ENCODE results near the gene YEATS2.

Gene YEATS2

GRCh38 chr3:183815563-183815940 lies 118.0 kb downstream of the YEATS2 start:
- DNase-seq (ENCODE audit: low read depth), result no peak
- H3K9ac ChIP-seq (ENCODE audit: low read length), result no peak overlapping the region
- H3K4me1 ChIP-seq (ENCODE audit: control insufficient read depth, insufficient read depth, low read length), result no peaks in the 10 kb centered on the region
- H3K9me3 ChIP-seq (ENCODE audit: control insufficient read depth, low read length), result no peaks in the 10 kb centered on the region
- H3K36me3 ChIP-seq (ENCODE audit: control insufficient read depth, insufficient read depth, low read length, severe bottlenecking), result peaks cover 12% of the 10 kb centered on the region
- no peak overlapping the region for H3K4me3 ChIP-seq (ENCODE audit: low read length)
- H3K27me3 ChIP-seq (replicated peaks; ENCODE audit: control insufficient read depth, insufficient read depth, low read length), result no peaks in the 10 kb centered on the region

- peaks cover 7% of the 10 kb centered on the region for H3K36me3 ChIP-seq (ENCODE audit: control insufficient read depth, insufficient read depth, low read length, severe bottlenecking)
- no peak for DNase-seq (ENCODE audit: low read depth)
- no peak overlapping the region for H3K4me3 ChIP-seq (ENCODE audit: low read length)
- no peak overlapping the region for H3K9ac ChIP-seq (ENCODE audit: low read length)
- H3K4me1 ChIP-seq (ENCODE audit: control insufficient read depth, insufficient read depth, low read length), result no peaks in the 10 kb centered on the region
- no peaks in the 10 kb centered on the region for H3K9me3 ChIP-seq (ENCODE audit: control insufficient read depth, low read length)
- no peaks in the 10 kb centered on the region for H3K27me3 ChIP-seq (replicated peaks; ENCODE audit: control insufficient read depth, insufficient read depth, low read length)
Observed at GRCh38 chr3:183815951-183816475, 118.4 kb downstream of the YEATS2 start.

GRCh38 chr3:183816681-183817510 lies 119.3 kb downstream of the YEATS2 start:
- no peak overlapping the region for H3K4me3 ChIP-seq (ENCODE audit: low read length)
- DNase-seq (ENCODE audit: low read depth), result no peak

DNA sequence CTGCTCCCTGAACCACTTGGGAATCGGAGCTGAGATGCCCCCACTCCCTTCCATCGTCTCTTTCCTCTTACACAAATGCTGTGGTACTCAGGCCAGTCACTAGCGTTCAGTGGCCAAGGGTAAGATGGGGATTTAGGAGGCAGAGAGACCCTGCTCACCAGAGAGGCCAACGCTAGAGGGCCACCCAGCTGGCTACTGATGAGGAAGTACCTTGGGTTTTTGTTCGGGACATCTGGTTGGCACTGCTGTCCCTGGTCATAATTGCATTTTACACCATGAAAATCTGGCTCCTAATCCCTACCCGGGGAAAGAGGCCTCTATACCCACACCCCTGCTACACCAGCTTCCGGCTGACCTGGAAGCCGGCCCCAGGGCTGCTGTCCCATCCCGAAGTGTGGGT lies 120.0 kb downstream of the YEATS2 start:
- Histone ChIP-seq H3K36me3 (ENCODE audit: control insufficient read depth, insufficient read depth, low read length, severe bottlenecking) (no peaks in the 10 kb centered on the region), H3K9me3 (ENCODE audit: control insufficient read depth, low read length) (no peaks in the 10 kb centered on the region), H3K4me1 (ENCODE audit: control insufficient read depth, insufficient read depth, low read length) (no peaks in the 10 kb centered on the region), H3K27me3 (replicated peaks; ENCODE audit: control insufficient read depth, insufficient read depth, low read length) (no peaks in the 10 kb centered on the region), H3K9ac (ENCODE audit: low read length) (no peak overlapping the region), H3K4me3 (ENCODE audit: low read length) (no peak overlapping the region)
- DNase-seq (ENCODE audit: low read depth), result no peak

More at GRCh38 chr3:183816681-183817510, 119.3 kb downstream of the YEATS2 start:
- no peaks in the 10 kb centered on the region for H3K36me3 ChIP-seq (ENCODE audit: control insufficient read depth, insufficient read depth, low read length, severe bottlenecking)
- no peaks in the 10 kb centered on the region for H3K4me1 ChIP-seq (ENCODE audit: control insufficient read depth, insufficient read depth, low read length)
- H3K9me3 ChIP-seq (ENCODE audit: control insufficient read depth, low read length), result no peaks in the 10 kb centered on the region
- H3K9ac ChIP-seq (ENCODE audit: low read length), result no peak overlapping the region
- no peaks in the 10 kb centered on the region for H3K27me3 ChIP-seq (replicated peaks; ENCODE audit: control insufficient read depth, insufficient read depth, low read length)

DNA sequence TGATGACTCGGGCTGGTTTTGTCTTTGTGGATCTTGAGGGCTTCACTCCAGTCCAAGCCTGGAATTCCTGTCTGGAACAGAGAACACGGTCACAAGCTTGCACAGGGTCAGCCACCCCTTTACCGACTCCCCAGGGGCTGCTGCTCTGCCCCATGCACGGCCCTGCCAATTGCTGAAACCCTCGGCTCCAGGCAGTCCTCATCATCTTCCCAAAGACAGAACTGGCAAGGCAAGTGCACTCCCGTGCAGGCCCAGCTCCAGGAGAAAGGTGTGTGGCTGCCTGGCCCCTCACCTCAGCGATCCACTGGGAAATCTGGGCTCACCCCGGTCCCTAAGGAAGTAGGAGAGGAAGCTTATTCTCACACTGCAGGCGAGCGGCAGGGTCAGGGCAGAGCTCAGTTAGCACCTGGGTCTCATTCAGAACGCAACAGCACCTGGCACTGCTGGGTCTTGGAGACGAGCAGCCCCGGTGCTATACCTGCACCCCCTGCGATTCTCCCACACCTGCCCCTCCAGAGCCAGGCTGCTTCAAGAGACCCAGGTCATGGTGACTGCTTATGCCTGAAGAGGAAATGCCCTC lies 120.5 kb downstream of the YEATS2 start:
- Histone ChIP-seq H3K4me3 (ENCODE audit: low read length) (no peak overlapping the region), H3K27me3 (replicated peaks; ENCODE audit: control insufficient read depth, insufficient read depth, low read length) (no peaks in the 10 kb centered on the region), H3K9me3 (ENCODE audit: control insufficient read depth, low read length) (no peaks in the 10 kb centered on the region), H3K36me3 (ENCODE audit: control insufficient read depth, insufficient read depth, low read length, severe bottlenecking) (no peaks in the 10 kb centered on the region), H3K9ac (ENCODE audit: low read length) (no peak overlapping the region), H3K4me1 (ENCODE audit: control insufficient read depth, insufficient read depth, low read length) (no peaks in the 10 kb centered on the region)
- DNase-seq (ENCODE audit: low read depth), result no peak

GRCh38 chr3:183818706-183819624 lies 121.4 kb downstream of the YEATS2 start:
- no peak for DNase-seq (ENCODE audit: low read depth)
- Histone ChIP-seq H3K9ac (ENCODE audit: low read length) (no peak overlapping the region), H3K4me3 (ENCODE audit: low read length) (no peak overlapping the region), H3K36me3 (ENCODE audit: control insufficient read depth, insufficient read depth, low read length, severe bottlenecking) (no peaks in the 10 kb centered on the region), H3K9me3 (ENCODE audit: control insufficient read depth, low read length) (no peaks in the 10 kb centered on the region), H3K27me3 (replicated peaks; ENCODE audit: control insufficient read depth, insufficient read depth, low read length) (no peaks in the 10 kb centered on the region), H3K4me1 (ENCODE audit: control insufficient read depth, insufficient read depth, low read length) (no peaks in the 10 kb centered on the region)

GRCh38 chr3:183819831-183820230 lies 122.2 kb downstream of the YEATS2 start:
- H3K9me3 ChIP-seq (ENCODE audit: control insufficient read depth, low read length), result no peaks in the 10 kb centered on the region
- no peak for DNase-seq (ENCODE audit: low read depth)
- H3K4me3 ChIP-seq (ENCODE audit: low read length), result no peak overlapping the region
- no peak overlapping the region for H3K9ac ChIP-seq (ENCODE audit: low read length)
- H3K4me1 ChIP-seq (ENCODE audit: control insufficient read depth, insufficient read depth, low read length), result peaks cover 4% of the 10 kb centered on the region
- H3K36me3 ChIP-seq (ENCODE audit: control insufficient read depth, insufficient read depth, low read length, severe bottlenecking), result no peaks in the 10 kb centered on the region
- H3K27me3 ChIP-seq (replicated peaks; ENCODE audit: control insufficient read depth, insufficient read depth, low read length), result no peaks in the 10 kb centered on the region

- Histone ChIP-seq H3K4me1 (ENCODE audit: control insufficient read depth, insufficient read depth, low read length) (peaks cover 5% of the 10 kb centered on the region), H3K9me3 (ENCODE audit: control insufficient read depth, low read length) (no peaks in the 10 kb centered on the region), H3K9ac (ENCODE audit: low read length) (no peak overlapping the region), H3K36me3 (ENCODE audit: control insufficient read depth, insufficient read depth, low read length, severe bottlenecking) (no peaks in the 10 kb centered on the region), H3K27me3 (replicated peaks; ENCODE audit: control insufficient read depth, insufficient read depth, low read length) (no peaks in the 10 kb centered on the region), H3K4me3 (ENCODE audit: low read length) (no peak overlapping the region)
- no peak for DNase-seq (ENCODE audit: low read depth)
Observed at GRCh38 chr3:183822631-183823030, 125.0 kb downstream of the YEATS2 start.

- H3K4me3 ChIP-seq (ENCODE audit: low read length), result no peak overlapping the region
- H3K36me3 ChIP-seq (ENCODE audit: control insufficient read depth, insufficient read depth, low read length, severe bottlenecking), result peaks cover 2% of the 10 kb centered on the region
- H3K4me1 ChIP-seq (ENCODE audit: control insufficient read depth, insufficient read depth, low read length), result peaks cover 5% of the 10 kb centered on the region
- H3K9me3 ChIP-seq (ENCODE audit: control insufficient read depth, low read length), result no peaks in the 10 kb centered on the region
- no peaks in the 10 kb centered on the region for H3K27me3 ChIP-seq (replicated peaks; ENCODE audit: control insufficient read depth, insufficient read depth, low read length)
- DNase-seq (ENCODE audit: low read depth), result no peak
- H3K9ac ChIP-seq (ENCODE audit: low read length), result no peak overlapping the region
Observed at GRCh38 chr3:183823963-183824362, 126.4 kb downstream of the YEATS2 start.

GRCh38 chr3:183824761-183825455 lies 127.3 kb downstream of the YEATS2 start:
- Histone ChIP-seq H3K4me1 (ENCODE audit: control insufficient read depth, insufficient read depth, low read length) (peaks cover 5% of the 10 kb centered on the region), H3K9me3 (ENCODE audit: control insufficient read depth, low read length) (no peaks in the 10 kb centered on the region), H3K36me3 (ENCODE audit: control insufficient read depth, insufficient read depth, low read length, severe bottlenecking) (peaks cover 11% of the 10 kb centered on the region), H3K27me3 (replicated peaks; ENCODE audit: control insufficient read depth, insufficient read depth, low read length) (no peaks in the 10 kb centered on the region), H3K9ac (ENCODE audit: low read length) (peak overlapping the region; percentile 54), H3K4me3 (ENCODE audit: low read length) (peak overlapping the region; percentile 83)
- DNase-seq (ENCODE audit: low read depth), result peak; percentile 46

Measured in adipocyte (in vitro differentiated cells).